ENCODE data around the gene FAM124A.

Gene FAM124A

GRCh38 chr13:51233117-51233826 is 11.1 kb downstream of the FAM124A start:
- Histone ChIP-seq H3K79me2 (ENCODE audit: insufficient read depth, low read depth) (no peaks in the 10 kb centered on the region), H3K36me3 (ENCODE audit: insufficient read depth) (no peaks in the 10 kb centered on the region), H3K4me1 (ENCODE audit: low read depth, poor library complexity, severe bottlenecking) (no peaks in the 10 kb centered on the region), H3K27me3 (ENCODE audit: insufficient read depth, low read depth) (no peaks in the 10 kb centered on the region), H2AFZ (ENCODE audit: low read depth) (no peak overlapping the region), H3K4me2 (no peak overlapping the region), H4K20me1 (ENCODE audit: insufficient read depth) (no peaks in the 10 kb centered on the region), H3K27ac (no peak overlapping the region), H3K9ac (no peak overlapping the region), H3K4me3 (IDR thresholded peaks at IDR 0.05; ENCODE audit: insufficient read depth, low read depth, low read length) (no peak overlapping the region)
- TF ChIP-seq, protein P1, sequence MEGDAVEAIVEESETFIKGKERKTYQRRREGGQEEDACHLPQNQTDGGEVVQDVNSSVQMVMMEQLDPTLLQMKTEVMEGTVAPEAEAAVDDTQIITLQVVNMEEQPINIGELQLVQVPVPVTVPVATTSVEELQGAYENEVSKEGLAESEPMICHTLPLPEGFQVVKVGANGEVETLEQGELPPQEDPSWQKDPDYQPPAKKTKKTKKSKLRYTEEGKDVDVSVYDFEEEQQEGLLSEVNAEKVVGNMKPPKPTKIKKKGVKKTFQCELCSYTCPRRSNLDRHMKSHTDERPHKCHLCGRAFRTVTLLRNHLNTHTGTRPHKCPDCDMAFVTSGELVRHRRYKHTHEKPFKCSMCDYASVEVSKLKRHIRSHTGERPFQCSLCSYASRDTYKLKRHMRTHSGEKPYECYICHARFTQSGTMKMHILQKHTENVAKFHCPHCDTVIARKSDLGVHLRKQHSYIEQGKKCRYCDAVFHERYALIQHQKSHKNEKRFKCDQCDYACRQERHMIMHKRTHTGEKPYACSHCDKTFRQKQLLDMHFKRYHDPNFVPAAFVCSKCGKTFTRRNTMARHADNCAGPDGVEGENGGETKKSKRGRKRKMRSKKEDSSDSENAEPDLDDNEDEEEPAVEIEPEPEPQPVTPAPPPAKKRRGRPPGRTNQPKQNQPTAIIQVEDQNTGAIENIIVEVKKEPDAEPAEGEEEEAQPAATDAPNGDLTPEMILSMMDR (conservative IDR thresholded peaks at IDR 0.05; ENCODE audit: low read depth, low read length) = no peak

GRCh38 chr13:51234676-51235075 is 12.5 kb downstream of the FAM124A start:
- H3K36me3 ChIP-seq (ENCODE audit: insufficient read depth) = no peaks in the 10 kb centered on the region
- TF ChIP-seq, protein P1 (conservative IDR thresholded peaks at IDR 0.05; ENCODE audit: low read depth, low read length) = no peak
- H2AFZ ChIP-seq (ENCODE audit: low read depth) = no peak overlapping the region
- H3K4me2 ChIP-seq = no peak overlapping the region
- no peaks in the 10 kb centered on the region for H4K20me1 ChIP-seq (ENCODE audit: insufficient read depth)
- no peaks in the 10 kb centered on the region for H3K27me3 ChIP-seq (ENCODE audit: insufficient read depth, low read depth)
- H3K79me2 ChIP-seq (ENCODE audit: insufficient read depth, low read depth) = no peaks in the 10 kb centered on the region
- no peak overlapping the region for H3K9ac ChIP-seq
- no peak overlapping the region for H3K27ac ChIP-seq
- H3K4me3 ChIP-seq (IDR thresholded peaks at IDR 0.05; ENCODE audit: insufficient read depth, low read depth, low read length) = no peak overlapping the region
- no peaks in the 10 kb centered on the region for H3K4me1 ChIP-seq (ENCODE audit: low read depth, poor library complexity, severe bottlenecking)

DNA sequence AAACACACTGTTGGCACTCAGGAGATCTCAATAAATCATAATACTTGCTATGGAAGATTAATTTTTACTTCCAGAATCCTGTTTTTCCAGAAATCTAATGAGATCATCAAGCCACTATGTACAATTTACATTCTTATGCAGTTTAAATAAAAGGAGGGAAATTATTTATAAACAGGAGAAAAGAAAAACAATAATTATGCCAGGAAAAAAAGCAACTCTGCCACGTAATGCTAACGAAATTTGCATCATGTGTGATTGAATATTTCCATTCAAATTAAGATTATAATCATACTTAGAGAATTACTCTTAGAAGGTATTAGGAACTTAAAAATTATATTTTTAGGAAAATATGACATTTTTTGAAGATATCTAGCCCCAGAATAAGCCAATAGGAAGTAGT is 13.0 kb downstream of the FAM124A start:
- H3K4me1 ChIP-seq (ENCODE audit: low read depth, poor library complexity, severe bottlenecking) = no peaks in the 10 kb centered on the region
- H2AFZ ChIP-seq (ENCODE audit: low read depth) = no peak overlapping the region
- no peaks in the 10 kb centered on the region for H3K79me2 ChIP-seq (ENCODE audit: insufficient read depth, low read depth)
- no peak overlapping the region for H3K9ac ChIP-seq
- H3K4me3 ChIP-seq (IDR thresholded peaks at IDR 0.05; ENCODE audit: insufficient read depth, low read depth, low read length) = no peak overlapping the region
- no peaks in the 10 kb centered on the region for H3K36me3 ChIP-seq (ENCODE audit: insufficient read depth)
- no peak overlapping the region for H3K4me2 ChIP-seq
- H3K27ac ChIP-seq = no peak overlapping the region
- H4K20me1 ChIP-seq (ENCODE audit: insufficient read depth) = no peaks in the 10 kb centered on the region
- no peaks in the 10 kb centered on the region for H3K27me3 ChIP-seq (ENCODE audit: insufficient read depth, low read depth)
- TF ChIP-seq, protein P1 (conservative IDR thresholded peaks at IDR 0.05; ENCODE audit: low read depth, low read length) = no peak

DNA sequence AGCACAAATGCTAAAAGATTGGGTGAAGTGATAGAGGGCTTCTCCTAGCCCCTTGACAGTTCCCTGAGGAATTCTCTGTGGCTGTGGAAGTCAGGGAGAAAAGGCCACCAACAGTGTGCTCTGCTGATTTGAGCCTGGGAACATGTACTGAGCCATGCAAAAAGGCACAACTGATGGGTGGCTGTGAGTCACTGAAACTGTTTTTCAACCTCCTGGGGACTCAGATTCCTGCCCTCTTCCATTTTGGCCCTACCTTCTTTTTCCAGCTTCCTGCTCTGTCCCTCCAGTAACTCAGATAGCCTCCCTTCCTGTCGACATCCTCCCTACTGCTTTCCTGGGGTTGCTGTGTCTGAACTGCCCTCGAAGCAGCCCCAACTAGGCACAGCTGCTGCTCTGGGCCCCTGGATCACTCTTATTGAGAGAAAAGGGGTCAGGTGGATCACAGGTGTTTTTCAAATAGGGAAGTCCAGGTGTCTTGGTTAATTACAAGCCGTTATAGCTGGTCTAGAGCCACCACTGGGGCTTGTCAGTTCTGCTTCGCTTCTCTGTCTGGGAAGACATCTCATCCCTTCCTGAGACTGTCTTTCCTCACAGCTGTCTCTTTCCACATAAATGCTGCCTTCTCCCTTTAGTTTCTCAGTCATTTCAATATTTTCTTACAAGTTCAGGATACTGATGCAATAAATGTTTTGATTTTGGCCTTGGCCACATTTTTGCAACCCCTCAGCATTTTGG is 13.7 kb downstream of the FAM124A start:
- no peak overlapping the region for H3K27ac ChIP-seq
- H3K4me3 ChIP-seq (IDR thresholded peaks at IDR 0.05; ENCODE audit: insufficient read depth, low read depth, low read length) = no peak overlapping the region
- TF ChIP-seq, protein P1 (conservative IDR thresholded peaks at IDR 0.05; ENCODE audit: low read depth, low read length) = no peak
- no peaks in the 10 kb centered on the region for H3K79me2 ChIP-seq (ENCODE audit: insufficient read depth, low read depth)
- no peak overlapping the region for H2AFZ ChIP-seq (ENCODE audit: low read depth)
- no peak overlapping the region for H3K9ac ChIP-seq
- no peaks in the 10 kb centered on the region for H4K20me1 ChIP-seq (ENCODE audit: insufficient read depth)
- no peaks in the 10 kb centered on the region for H3K36me3 ChIP-seq (ENCODE audit: insufficient read depth)
- H3K4me2 ChIP-seq = no peak overlapping the region
- no peaks in the 10 kb centered on the region for H3K4me1 ChIP-seq (ENCODE audit: low read depth, poor library complexity, severe bottlenecking)
- no peaks in the 10 kb centered on the region for H3K27me3 ChIP-seq (ENCODE audit: insufficient read depth, low read depth)

Measured in KMS-11 (cell line).